Body of pancreas (tissue), 4 donors: Measurements from ENCODE around the gene NR1H3. TPM values are rescaled to one million over a fixed set of nuclear protein-coding genes. Genes with fewer than 3 reads are reported as not detected.

Experiments
- ATAC-seq: fragments of 150-250 bp; one replicate; pipeline ENCODE4 v1.9.1; 2016
- DNase-seq, 4 donors: peaks; one replicate each; pipeline ENCODE4 v3.0.0-alpha.2; 2019
- H3K27ac ChIP-seq, 4 donors: fragments of 200-600 bp; sonication (generic); 1 replicate in 3 of 4; 2 replicates in 1 of 4; pipeline versions ENCODE4 v1.5.1 to v1.6.1; 2016 to 2019; ENCODE audit warnings: mild to moderate bottlenecking in 1 of 4, mixed read lengths in 1 of 4, moderate library complexity in 1 of 4
- H3K27me3 ChIP-seq, 2 donors: fragments of 200-600 bp; sonication (generic); one replicate each; pipeline ENCODE4 v1.6.0; 2016; ENCODE audit warnings: mild to moderate bottlenecking in 1 of 2
- H3K36me3 ChIP-seq, 2 donors: fragments of 200-600 bp; sonication (generic); replicated peaks in 1 of 2; 2 replicates each; pipeline ENCODE4 v1.5.1; 2016; ENCODE audit warnings: low read depth in 2 of 2; ENCODE audit not compliant: insufficient read depth in 1 of 2
- H3K4me1 ChIP-seq: fragments of 200-600 bp; sonication (generic); one replicate; pipeline ENCODE4 v1.6.0; 2016
- H3K4me3 ChIP-seq, 2 donors: fragments of 200-600 bp; sonication (generic); 1 replicate in 1 of 2; 2 replicates in 1 of 2; pipeline ENCODE4 v1.5.1; 2016 to 2019
- H3K9me3 ChIP-seq, 3 donors: fragments of 200-600 bp; sonication (generic); 1 replicate in 2 of 3; 2 replicates in 1 of 3; pipeline ENCODE4 v1.5.1; 2016
- CTCF ChIP-seq, 7 experiments: fragments of 450-650 bp in 4 of 7; fragments of 200-600 bp in 3 of 7; sonication (generic) in 3 of 7; IDR thresholded peaks; one replicate each; pipeline ENCODE4 v1.5.1; 2016 to 2019; ENCODE audit warnings: antibody characterized with exemption in 7 of 7
- POLR2A ChIP-seq, 3 donors: fragments of 450-650 bp; IDR thresholded peaks; one replicate each; pipeline ENCODE4 v1.6.1; 2016; ENCODE audit warnings: antibody characterized with exemption in 3 of 3, mild to moderate bottlenecking in 2 of 3
- WGBS, 2 donors: methylation state at CpG; one replicate each; pipeline ENCODE4 v1.1.5; 2017; 5-methylcytosine and 5-hydroxymethylcytosine counted together
- intact Hi-C: fragments of 100-400 bp; cut with DNase I; formaldehyde crosslinking; loops from one replicate; pipeline ENCODE4 v1.15.1; 2023
- total RNA-seq, 2 donors: library from RNA; depleted of rRNA; stranded (reverse); fragments of >200 nt; gene quantifications; one replicate each; pipeline ENCODE4 v1.1.0, GENCODE V29; 2016

The NR1H3 gene
- total RNA-seq, 2 donors from 2014 or later = 17.9 to 33.9 TPM

- TF ChIP-seq CTCF (IDR thresholded peaks at IDR 0.05) (peak in 1 of 7 experiments; percentile 20), POLR2A (IDR thresholded peaks at IDR 0.05) (peak; percentile 45 to 81 (median 73))
- ATAC-seq (peak; percentile 88), DNase-seq (peak; percentile 82 to 91 (median 87))
- intact Hi-C loops = no loop called here
- peak within 1 kb of the TSS; percentile 88 to 98 (median 94) for H3K27ac ChIP-seq
- peak within 1 kb of the TSS; percentile 74 to 85 for H3K4me3 ChIP-seq
- peaks cover 0 to 2% of the 10 kb centered on the region in 2 donors for H3K36me3 ChIP-seq
- no peaks in the 10 kb centered on the region for H3K9me3 ChIP-seq
- WGBS, 2 donors = 0% methylated on average over 30 of the region's 57 CpGs; no CpG with 5 or more reads in 1 of the 2 donors
- H3K4me1 ChIP-seq = peaks cover 35% of the 10 kb centered on the region
- H3K27me3 ChIP-seq = no peaks in the 10 kb centered on the region
These were observed 12.1 kb downstream of the NR1H3 start, which contains the start of gene MADD for GRCh38 chr11:47269829-47270305. Gene MADD (plus strand): TSS chr11:47270133.

GRCh38 chr11:47270331-47271271, 12.8 kb downstream of the NR1H3 start:
- Histone ChIP-seq H3K27me3 (no peaks in the 10 kb centered on the region), H3K9me3 (no peaks in the 10 kb centered on the region), H3K4me3 (peak overlapping the region; percentile 74 to 85), H3K36me3 (peaks cover 0 to 10% of the 10 kb centered on the region in 2 donors), H3K27ac (peak overlapping the region; percentile 88 to 98 (median 94)), H3K4me1 (peaks cover 35% of the 10 kb centered on the region)
- TF ChIP-seq CTCF (IDR thresholded peaks at IDR 0.05) = no peak
- no peak for TF ChIP-seq POLR2A (IDR thresholded peaks at IDR 0.05)
- intact Hi-C loops = no loop called here
- WGBS, 2 donors = 1 to 4% methylated on average over 24 to 34 of the region's 34 CpGs
- ATAC-seq (no peak), DNase-seq (peak; percentile 36 to 50 (median 44))

GRCh38 chr11:47271328-47271727, 13.5 kb downstream of the NR1H3 start:
- Histone ChIP-seq H3K27me3 (no peaks in the 10 kb centered on the region), H3K27ac (peak overlapping the region in 3 of 4 donors; percentile 88 to 98 (median 93)), H3K36me3 (peaks cover 0 to 17% of the 10 kb centered on the region in 2 donors), H3K4me1 (peaks cover 35% of the 10 kb centered on the region), H3K9me3 (no peaks in the 10 kb centered on the region), H3K4me3 (no peak overlapping the region)
- WGBS, 2 donors = 34 to 36% methylated on average over 4 of the region's 4 CpGs
- ATAC-seq (no peak), DNase-seq (no peak)
- TF ChIP-seq CTCF (IDR thresholded peaks at IDR 0.05) = no peak
- intact Hi-C loops = no loop called here

- Histone ChIP-seq H3K36me3 (peaks cover 0 to 22% of the 10 kb centered on the region in 2 donors), H3K4me1 (peaks cover 35% of the 10 kb centered on the region), H3K9me3 (no peaks in the 10 kb centered on the region), H3K27me3 (no peaks in the 10 kb centered on the region), H3K4me3 (no peak overlapping the region), H3K27ac (peak overlapping the region; percentile 39 to 98 (median 90))
- ATAC-seq = no peak
- WGBS, 2 donors = 45 to 46% methylated on average over 11 of the region's 11 CpGs
- intact Hi-C loops = no loop called here
- TF ChIP-seq POLR2A (IDR thresholded peaks at IDR 0.05) (peak in 2 of 3 donors; percentile 9 to 22), CTCF (IDR thresholded peaks at IDR 0.05) (no peak)
- DNase-seq = peak; percentile 53 to 76 (median 70)
These were observed 14.3 kb downstream of the NR1H3 start for GRCh38 chr11:47271961-47272661.
